Kidney tubule cell (primary cell): ENCODE results near the gene JAK2.

ENCODE experiments used
- DNase-seq: peaks from one replicate; pipeline ENCODE4 v3.0.0-alpha.2; 2018; ENCODE audit warnings: low spot score

JAK2 gene

DNA sequence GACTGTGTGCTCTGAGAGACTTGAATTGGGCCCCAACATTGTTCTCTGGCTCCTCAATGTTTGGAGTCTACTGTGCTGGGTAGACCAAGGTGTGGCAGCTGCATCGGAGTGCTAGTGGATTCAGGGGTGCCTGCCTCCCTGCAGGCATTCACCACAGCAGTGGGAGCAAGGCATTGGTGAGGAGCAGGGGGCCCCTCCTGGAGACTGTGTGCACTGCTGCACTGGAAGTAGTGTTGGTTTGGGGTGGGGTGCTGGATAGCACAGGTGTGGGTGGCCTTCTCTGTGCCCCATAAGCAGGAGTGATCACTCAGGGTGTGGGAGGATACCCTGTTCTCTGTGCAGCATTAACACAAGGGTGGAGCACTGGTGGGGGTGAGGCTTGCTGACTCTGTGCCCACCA, 161.2 kb downstream of the JAK2 start:
- no peak for DNase-seq
